GF-D8 (cell line): ENCODE measurements around the gene ADORA2A.

ENCODE experiments used
- DNase-seq: peaks from one replicate; lab custom pipeline; 2025; lab: John Stamatoyannopoulos, UW

The ADORA2A gene

GRCh38 chr22:24404561-24405275 is 22.7 kb upstream of the ADORA2A start:
- no peak for DNase-seq

- DNase-seq, result no peak
Observed at GRCh38 chr22:24405631-24406321, 21.6 kb upstream of the ADORA2A start.

GRCh38 chr22:24406322-24407277 is 20.8 kb upstream of the ADORA2A start:
- DNase-seq, result no peak

GRCh38 chr22:24407278-24407665 is 20.1 kb upstream of the ADORA2A start:
- no peak for DNase-seq

- no peak for DNase-seq
Observed at GRCh38 chr22:24407884-24408283, 19.5 kb upstream of the ADORA2A start.

GRCh38 chr22:24408630-24409029 is 18.8 kb upstream of the ADORA2A start:
- DNase-seq, result no peak

- no peak for DNase-seq
Observed at GRCh38 chr22:24409707-24410106, 17.7 kb upstream of the ADORA2A start.

- DNase-seq, result no peak
Observed at GRCh38 chr22:24410110-24410856, 17.1 kb upstream of the ADORA2A start.

GRCh38 chr22:24411256-24412004 is 16.0 kb upstream of the ADORA2A start:
- no peak for DNase-seq

GRCh38 chr22:24412274-24412673 is 15.1 kb upstream of the ADORA2A start:
- DNase-seq, result no peak

- DNase-seq, result no peak
Observed at GRCh38 chr22:24413271-24413670, 14.1 kb upstream of the ADORA2A start.

- no peak for DNase-seq
Observed at GRCh38 chr22:24413736-24414385, 13.5 kb upstream of the ADORA2A start.

- no peak for DNase-seq
Observed at GRCh38 chr22:24414523-24414922, 12.9 kb upstream of the ADORA2A start.

- no peak for DNase-seq
Observed at GRCh38 chr22:24414984-24415945, 12.1 kb upstream of the ADORA2A start.

- DNase-seq, result no peak
Observed at GRCh38 chr22:24416095-24416494, 11.3 kb upstream of the ADORA2A start.

GRCh38 chr22:24416611-24417010 is 10.8 kb upstream of the ADORA2A start:
- DNase-seq, result no peak

GRCh38 chr22:24417200-24417599 is 10.2 kb upstream of the ADORA2A start:
- DNase-seq, result no peak

- DNase-seq, result no peak
Observed at GRCh38 chr22:24417901-24418641, 9.3 kb upstream of the ADORA2A start.
